DND-41 (cell line): ENCODE data around the gene TGFBR2.

Source experiments
- EZH2 ChIP-seq: IDR thresholded peaks from 3 replicates; pipeline ENCODE4 v1.6.1; 2012; ENCODE audit warnings: borderline replicate concordance, low read depth, mild to moderate bottlenecking, moderate library complexity, low read length, inconsistent platforms; ENCODE audit not compliant: severe bottlenecking
- TF ChIP-seq, protein P1 (sequence below): IDR thresholded peaks from 2 replicates; pipeline ENCODE4 v1.5.1; 2012; ENCODE audit warnings: borderline replicate concordance, low read length, moderate library complexity, mild to moderate bottlenecking; ENCODE audit not compliant: poor library complexity, severe bottlenecking; ENCODE audit errors: extremely low read depth

DNA sequence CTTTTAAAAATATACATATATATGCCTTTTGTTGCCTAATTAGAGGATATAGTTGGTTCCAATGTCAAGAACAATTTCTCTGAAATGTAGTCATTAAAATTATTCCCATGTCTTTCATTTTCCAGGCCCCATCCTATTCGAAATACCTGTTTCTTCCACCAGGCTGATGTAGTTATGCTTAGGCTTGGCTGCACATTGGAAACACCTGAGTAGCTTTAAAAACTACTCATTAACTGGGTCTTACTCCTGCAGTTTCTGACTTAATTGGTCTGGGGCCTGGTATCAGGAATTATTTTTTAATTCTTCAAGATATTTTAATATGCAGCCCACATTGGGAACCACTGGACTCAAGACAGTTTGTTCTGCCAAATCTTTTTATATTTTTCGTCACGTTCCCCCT is 53.7 kb downstream of the TGFBR2 start:
- TF ChIP-seq, protein P1, sequence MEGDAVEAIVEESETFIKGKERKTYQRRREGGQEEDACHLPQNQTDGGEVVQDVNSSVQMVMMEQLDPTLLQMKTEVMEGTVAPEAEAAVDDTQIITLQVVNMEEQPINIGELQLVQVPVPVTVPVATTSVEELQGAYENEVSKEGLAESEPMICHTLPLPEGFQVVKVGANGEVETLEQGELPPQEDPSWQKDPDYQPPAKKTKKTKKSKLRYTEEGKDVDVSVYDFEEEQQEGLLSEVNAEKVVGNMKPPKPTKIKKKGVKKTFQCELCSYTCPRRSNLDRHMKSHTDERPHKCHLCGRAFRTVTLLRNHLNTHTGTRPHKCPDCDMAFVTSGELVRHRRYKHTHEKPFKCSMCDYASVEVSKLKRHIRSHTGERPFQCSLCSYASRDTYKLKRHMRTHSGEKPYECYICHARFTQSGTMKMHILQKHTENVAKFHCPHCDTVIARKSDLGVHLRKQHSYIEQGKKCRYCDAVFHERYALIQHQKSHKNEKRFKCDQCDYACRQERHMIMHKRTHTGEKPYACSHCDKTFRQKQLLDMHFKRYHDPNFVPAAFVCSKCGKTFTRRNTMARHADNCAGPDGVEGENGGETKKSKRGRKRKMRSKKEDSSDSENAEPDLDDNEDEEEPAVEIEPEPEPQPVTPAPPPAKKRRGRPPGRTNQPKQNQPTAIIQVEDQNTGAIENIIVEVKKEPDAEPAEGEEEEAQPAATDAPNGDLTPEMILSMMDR = no peak
- no peak for TF ChIP-seq EZH2
